H1 (cell line): ENCODE results near the gene AREG. TPM values are rescaled to one million over a fixed set of nuclear protein-coding genes. Genes with fewer than 3 reads are reported as not detected.

ENCODE experiments used
- SAP30 ChIP-seq: fragments of 300-600 bp; sonication (generic); IDR thresholded peaks from 2 replicates; pipeline ENCODE4 v1.7.1; 2012; ENCODE audit warnings: low read length, moderate library complexity, mild to moderate bottlenecking, inconsistent platforms; ENCODE audit not compliant: insufficient read depth, insufficient replicate concordance
- TCF12 ChIP-seq: IDR thresholded peaks from 2 replicates; pipeline ENCODE4 v1.6.1; 2011; ENCODE audit warnings: low read depth, mild to moderate bottlenecking, low read length
- YY1 ChIP-seq: IDR thresholded peaks from 2 replicates; pipeline ENCODE4 v1.6.1; 2011; ENCODE audit warnings: low read depth, mild to moderate bottlenecking, low read length
- polyA plus RNA-seq, 7 experiments: library from polyadenylated mRNA; depleted of rRNA in 3 of 7; stranded (reverse) in 5 of 7; unstranded in 2 of 7; fragments of >200 nt in 5 of 7; fragments of 200-250 nt in 2 of 7; gene quantifications; 1 replicate in 5 of 7; 2 replicates in 1 of 7; 4 replicates in 1 of 7; pipeline versions ENCODE4 v1.2.1 to v1.2.3, GENCODE V29; 2011 to 2013; ENCODE audit warnings: missing spikeins in 2 of 7, mixed read lengths in 2 of 7
- total RNA-seq: library from RNA; stranded (reverse); fragmentation: NEBNext Ultra II Directional; extraction: Animal tissue kit (Norgen Biotek cat#: 25700); gene quantifications from 2 replicates; pipeline ENCODE4 v1.2.1, GENCODE V29; 2021
- TF ChIP-seq, protein P1 (sequence below): fragments of 300-600 bp; sonication (generic); IDR thresholded peaks from 2 replicates; pipeline ENCODE4 v1.7.1; 2012; ENCODE audit warnings: low read length, moderate library complexity, mild to moderate bottlenecking, inconsistent platforms; ENCODE audit not compliant: insufficient replicate concordance

The AREG gene
- total and polyA plus RNA-seq, 2 of the 8 experiments (the other 6 are each of a cell fraction or from before 2014, with no cell fraction given) = not detected

DNA sequence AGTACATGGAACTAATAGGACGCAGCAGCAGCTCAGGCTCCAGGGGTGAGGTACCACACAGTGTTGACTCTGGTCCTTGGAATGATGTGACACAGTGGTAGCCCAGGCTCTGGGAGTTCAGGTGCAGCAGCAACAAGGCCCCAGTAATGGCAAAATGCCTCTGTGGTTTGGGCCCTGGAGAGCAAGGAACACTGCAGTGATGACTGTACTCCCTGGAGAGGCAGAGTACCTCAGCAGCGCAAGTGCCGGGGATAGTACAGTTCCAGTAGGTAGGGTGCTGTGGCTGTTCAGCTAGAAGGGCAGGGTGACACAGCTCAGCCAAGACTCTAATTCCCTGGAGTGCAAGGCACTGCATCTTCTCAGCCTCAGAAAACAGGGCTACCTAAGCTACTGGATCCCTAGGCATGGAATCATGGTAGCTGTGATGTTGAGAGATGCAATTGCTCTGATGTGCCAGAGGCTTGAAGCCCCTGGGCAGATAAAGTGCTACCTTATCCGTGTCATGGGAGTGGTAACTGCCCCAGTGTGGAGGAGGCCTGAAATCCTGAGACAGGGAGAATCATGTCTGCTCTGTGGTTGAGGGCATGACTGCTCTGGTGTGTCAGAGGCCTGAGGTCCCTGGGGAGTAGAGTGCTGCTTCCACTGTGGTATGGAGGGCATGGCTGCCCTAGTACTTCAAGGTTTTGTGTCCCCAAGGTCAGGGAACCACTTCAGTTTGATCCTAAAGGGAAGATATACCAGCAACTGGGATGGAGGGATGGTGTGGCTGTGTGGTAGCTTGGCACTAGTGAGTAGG is 55.2 kb downstream of the AREG start (continued):
- TF ChIP-seq, protein P1, sequence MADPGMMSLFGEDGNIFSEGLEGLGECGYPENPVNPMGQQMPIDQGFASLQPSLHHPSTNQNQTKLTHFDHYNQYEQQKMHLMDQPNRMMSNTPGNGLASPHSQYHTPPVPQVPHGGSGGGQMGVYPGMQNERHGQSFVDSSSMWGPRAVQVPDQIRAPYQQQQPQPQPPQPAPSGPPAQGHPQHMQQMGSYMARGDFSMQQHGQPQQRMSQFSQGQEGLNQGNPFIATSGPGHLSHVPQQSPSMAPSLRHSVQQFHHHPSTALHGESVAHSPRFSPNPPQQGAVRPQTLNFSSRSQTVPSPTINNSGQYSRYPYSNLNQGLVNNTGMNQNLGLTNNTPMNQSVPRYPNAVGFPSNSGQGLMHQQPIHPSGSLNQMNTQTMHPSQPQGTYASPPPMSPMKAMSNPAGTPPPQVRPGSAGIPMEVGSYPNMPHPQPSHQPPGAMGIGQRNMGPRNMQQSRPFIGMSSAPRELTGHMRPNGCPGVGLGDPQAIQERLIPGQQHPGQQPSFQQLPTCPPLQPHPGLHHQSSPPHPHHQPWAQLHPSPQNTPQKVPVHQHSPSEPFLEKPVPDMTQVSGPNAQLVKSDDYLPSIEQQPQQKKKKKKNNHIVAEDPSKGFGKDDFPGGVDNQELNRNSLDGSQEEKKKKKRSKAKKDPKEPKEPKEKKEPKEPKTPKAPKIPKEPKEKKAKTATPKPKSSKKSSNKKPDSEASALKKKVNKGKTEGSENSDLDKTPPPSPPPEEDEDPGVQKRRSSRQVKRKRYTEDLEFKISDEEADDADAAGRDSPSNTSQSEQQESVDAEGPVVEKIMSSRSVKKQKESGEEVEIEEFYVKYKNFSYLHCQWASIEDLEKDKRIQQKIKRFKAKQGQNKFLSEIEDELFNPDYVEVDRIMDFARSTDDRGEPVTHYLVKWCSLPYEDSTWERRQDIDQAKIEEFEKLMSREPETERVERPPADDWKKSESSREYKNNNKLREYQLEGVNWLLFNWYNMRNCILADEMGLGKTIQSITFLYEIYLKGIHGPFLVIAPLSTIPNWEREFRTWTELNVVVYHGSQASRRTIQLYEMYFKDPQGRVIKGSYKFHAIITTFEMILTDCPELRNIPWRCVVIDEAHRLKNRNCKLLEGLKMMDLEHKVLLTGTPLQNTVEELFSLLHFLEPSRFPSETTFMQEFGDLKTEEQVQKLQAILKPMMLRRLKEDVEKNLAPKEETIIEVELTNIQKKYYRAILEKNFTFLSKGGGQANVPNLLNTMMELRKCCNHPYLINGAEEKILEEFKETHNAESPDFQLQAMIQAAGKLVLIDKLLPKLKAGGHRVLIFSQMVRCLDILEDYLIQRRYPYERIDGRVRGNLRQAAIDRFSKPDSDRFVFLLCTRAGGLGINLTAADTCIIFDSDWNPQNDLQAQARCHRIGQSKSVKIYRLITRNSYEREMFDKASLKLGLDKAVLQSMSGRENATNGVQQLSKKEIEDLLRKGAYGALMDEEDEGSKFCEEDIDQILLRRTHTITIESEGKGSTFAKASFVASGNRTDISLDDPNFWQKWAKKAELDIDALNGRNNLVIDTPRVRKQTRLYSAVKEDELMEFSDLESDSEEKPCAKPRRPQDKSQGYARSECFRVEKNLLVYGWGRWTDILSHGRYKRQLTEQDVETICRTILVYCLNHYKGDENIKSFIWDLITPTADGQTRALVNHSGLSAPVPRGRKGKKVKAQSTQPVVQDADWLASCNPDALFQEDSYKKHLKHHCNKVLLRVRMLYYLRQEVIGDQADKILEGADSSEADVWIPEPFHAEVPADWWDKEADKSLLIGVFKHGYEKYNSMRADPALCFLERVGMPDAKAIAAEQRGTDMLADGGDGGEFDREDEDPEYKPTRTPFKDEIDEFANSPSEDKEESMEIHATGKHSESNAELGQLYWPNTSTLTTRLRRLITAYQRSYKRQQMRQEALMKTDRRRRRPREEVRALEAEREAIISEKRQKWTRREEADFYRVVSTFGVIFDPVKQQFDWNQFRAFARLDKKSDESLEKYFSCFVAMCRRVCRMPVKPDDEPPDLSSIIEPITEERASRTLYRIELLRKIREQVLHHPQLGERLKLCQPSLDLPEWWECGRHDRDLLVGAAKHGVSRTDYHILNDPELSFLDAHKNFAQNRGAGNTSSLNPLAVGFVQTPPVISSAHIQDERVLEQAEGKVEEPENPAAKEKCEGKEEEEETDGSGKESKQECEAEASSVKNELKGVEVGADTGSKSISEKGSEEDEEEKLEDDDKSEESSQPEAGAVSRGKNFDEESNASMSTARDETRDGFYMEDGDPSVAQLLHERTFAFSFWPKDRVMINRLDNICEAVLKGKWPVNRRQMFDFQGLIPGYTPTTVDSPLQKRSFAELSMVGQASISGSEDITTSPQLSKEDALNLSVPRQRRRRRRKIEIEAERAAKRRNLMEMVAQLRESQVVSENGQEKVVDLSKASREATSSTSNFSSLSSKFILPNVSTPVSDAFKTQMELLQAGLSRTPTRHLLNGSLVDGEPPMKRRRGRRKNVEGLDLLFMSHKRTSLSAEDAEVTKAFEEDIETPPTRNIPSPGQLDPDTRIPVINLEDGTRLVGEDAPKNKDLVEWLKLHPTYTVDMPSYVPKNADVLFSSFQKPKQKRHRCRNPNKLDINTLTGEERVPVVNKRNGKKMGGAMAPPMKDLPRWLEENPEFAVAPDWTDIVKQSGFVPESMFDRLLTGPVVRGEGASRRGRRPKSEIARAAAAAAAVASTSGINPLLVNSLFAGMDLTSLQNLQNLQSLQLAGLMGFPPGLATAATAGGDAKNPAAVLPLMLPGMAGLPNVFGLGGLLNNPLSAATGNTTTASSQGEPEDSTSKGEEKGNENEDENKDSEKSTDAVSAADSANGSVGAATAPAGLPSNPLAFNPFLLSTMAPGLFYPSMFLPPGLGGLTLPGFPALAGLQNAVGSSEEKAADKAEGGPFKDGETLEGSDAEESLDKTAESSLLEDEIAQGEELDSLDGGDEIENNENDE = no peak
- TF ChIP-seq YY1 (no peak), SAP30 (no peak), TCF12 (no peak)
